Measurements from ENCODE around the gene LMNTD1. TPM values are rescaled to one million over a fixed set of nuclear protein-coding genes. Genes with fewer than 3 reads are reported as not detected.
A peak's percentile ranks its signal among the peaks of the same experiment; 100 is the strongest.

The LMNTD1 gene
- total and polyA plus RNA-seq, 8 donors, result 0.22 to 0.70 (median 0.46) TPM; not detected in 4

DNA sequence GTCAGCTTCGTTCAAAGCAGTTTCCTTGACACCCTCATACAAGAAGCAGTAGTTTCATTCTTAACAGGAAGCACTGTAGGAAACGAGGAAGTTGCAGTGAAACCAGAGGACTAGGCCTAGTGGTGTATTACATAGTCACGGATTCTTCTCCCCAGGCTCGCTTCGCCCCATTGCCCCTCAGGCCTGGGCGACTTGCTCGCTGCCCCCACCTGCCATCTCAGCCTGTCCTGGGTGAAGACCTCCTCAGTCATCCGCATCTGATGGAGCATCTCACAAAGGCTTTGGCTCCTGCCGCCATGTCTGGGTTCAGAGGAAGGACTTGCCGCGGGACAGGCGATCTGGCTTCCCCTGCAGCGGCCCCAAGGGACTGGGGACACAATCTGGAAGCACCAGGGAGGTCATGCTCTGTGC, 93.5 kb downstream of the LMNTD1 start:
- peak in 1 of 6 donors; percentile 41 for DNase-seq
- FAIRE-seq, result no peak

GRCh38 chr12:25458047-25458552, 95.0 kb downstream of the LMNTD1 start:
- no peaks in the 10 kb centered on the region for H3K9me3 ChIP-seq
- no peak overlapping the region for H3K27ac ChIP-seq
- WGBS, 2 donors, result 36 to 45% methylated on average over 6 of the region's 6 CpGs
- DNase-seq (peak in 1 of 6 donors; percentile 16), FAIRE-seq (no peak), ATAC-seq (peak in 1 of 4 donors; percentile 60)
- H3K36me3 ChIP-seq, result no peaks in the 10 kb centered on the region
- H3K4me1 ChIP-seq, result no peaks in the 10 kb centered on the region
- H3K27me3 ChIP-seq, result peaks cover 0 to 3% (median 0%) of the 10 kb centered on the region in 4 donors
- no peak overlapping the region for H3K4me3 ChIP-seq
- intact Hi-C loops (cut with DNase I), result no loop called here
- TF ChIP-seq, protein P1, sequence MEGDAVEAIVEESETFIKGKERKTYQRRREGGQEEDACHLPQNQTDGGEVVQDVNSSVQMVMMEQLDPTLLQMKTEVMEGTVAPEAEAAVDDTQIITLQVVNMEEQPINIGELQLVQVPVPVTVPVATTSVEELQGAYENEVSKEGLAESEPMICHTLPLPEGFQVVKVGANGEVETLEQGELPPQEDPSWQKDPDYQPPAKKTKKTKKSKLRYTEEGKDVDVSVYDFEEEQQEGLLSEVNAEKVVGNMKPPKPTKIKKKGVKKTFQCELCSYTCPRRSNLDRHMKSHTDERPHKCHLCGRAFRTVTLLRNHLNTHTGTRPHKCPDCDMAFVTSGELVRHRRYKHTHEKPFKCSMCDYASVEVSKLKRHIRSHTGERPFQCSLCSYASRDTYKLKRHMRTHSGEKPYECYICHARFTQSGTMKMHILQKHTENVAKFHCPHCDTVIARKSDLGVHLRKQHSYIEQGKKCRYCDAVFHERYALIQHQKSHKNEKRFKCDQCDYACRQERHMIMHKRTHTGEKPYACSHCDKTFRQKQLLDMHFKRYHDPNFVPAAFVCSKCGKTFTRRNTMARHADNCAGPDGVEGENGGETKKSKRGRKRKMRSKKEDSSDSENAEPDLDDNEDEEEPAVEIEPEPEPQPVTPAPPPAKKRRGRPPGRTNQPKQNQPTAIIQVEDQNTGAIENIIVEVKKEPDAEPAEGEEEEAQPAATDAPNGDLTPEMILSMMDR (IDR thresholded peaks at IDR 0.05), result no peak

More for the DNA sequence above, 93.5 kb downstream of the LMNTD1 start:
- ATAC-seq, result peak in 1 of 4 donors; percentile 24
- H3K4me3 ChIP-seq, result no peak overlapping the region
- no peaks in the 10 kb centered on the region for H3K9me3 ChIP-seq
- intact Hi-C loops (cut with DNase I), result no loop called here
- H3K4me1 ChIP-seq, result no peaks in the 10 kb centered on the region
- H3K36me3 ChIP-seq, result no peaks in the 10 kb centered on the region
- TF ChIP-seq, protein P1 (IDR thresholded peaks at IDR 0.05), result no peak
- no peaks in the 10 kb centered on the region for H3K27me3 ChIP-seq
- H3K27ac ChIP-seq, result no peak overlapping the region
- WGBS, 2 donors, result 87 to 88% methylated on average over 13 of the region's 13 CpGs

DNA sequence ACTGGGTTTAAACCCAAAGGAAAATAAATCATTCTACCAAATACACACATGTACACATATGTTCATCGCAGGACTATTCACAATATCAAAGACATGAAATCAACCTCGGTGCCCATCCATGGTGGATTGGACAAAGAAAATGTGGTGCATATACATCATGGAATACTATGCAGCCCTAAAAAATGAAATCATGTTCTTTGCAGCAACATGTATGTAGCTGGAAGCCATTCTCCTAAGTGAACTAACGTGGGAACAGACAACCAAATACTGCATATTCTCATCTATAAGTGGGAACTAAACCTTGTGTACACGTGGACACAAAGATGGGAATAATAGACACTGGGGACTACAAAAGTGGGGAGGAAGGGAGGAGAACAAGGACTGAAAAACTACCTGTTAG, 96.6 kb downstream of the LMNTD1 start:
- H3K4me3 ChIP-seq, result no peak overlapping the region
- H3K9me3 ChIP-seq, result no peaks in the 10 kb centered on the region
- intact Hi-C loops (cut with DNase I), result no loop called here
- 70 to 72% methylated on average over 4 of the region's 4 CpGs for WGBS, 2 donors
- ATAC-seq (no peak), FAIRE-seq (no peak), DNase-seq (no peak)
- TF ChIP-seq, protein P1 (IDR thresholded peaks at IDR 0.05), result no peak
- peaks cover 0 to 3% (median 0%) of the 10 kb centered on the region in 4 donors for H3K27me3 ChIP-seq
- H3K27ac ChIP-seq, result no peak overlapping the region
- H3K36me3 ChIP-seq, result no peaks in the 10 kb centered on the region
- H3K4me1 ChIP-seq, result no peaks in the 10 kb centered on the region

DNA sequence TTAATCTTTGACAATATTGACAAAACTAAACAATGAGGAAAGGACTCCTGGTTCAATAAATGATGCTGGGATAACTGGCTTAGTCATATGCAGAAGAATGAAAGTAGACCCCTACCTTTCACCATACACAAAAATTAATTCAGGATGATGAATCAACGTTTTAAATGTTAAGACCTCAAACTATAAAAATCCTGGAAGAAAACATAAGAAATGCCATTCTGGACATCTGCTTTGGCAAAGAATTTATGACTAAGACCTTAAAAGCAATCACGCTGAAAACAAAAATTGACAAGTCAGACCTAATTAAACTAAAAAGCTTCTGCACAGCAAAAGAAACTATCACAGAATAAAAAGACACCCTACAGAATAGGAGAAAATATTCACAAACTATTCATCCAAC, 97.4 kb downstream of the LMNTD1 start:
- intact Hi-C loops (cut with DNase I), result no loop called here
- H3K27me3 ChIP-seq, result peaks cover 0 to 3% (median 0%) of the 10 kb centered on the region in 4 donors
- no peak for DNase-seq
- H3K27ac ChIP-seq, result no peak overlapping the region
- H3K4me3 ChIP-seq, result no peak overlapping the region
- no peak for FAIRE-seq
- H3K4me1 ChIP-seq, result no peaks in the 10 kb centered on the region
- no peaks in the 10 kb centered on the region for H3K36me3 ChIP-seq
- 59 to 65% methylated on average over 2 of the region's 2 CpGs for WGBS, 2 donors
- no peaks in the 10 kb centered on the region for H3K9me3 ChIP-seq
- no peak for ATAC-seq
- TF ChIP-seq, protein P1 (IDR thresholded peaks at IDR 0.05), result no peak

GRCh38 chr12:25449007-25449406, 104.1 kb downstream of the LMNTD1 start:
- H3K36me3 ChIP-seq, result no peaks in the 10 kb centered on the region
- no peaks in the 10 kb centered on the region for H3K4me1 ChIP-seq

More at GRCh38 chr12:25449007-25449406, 104.1 kb downstream of the LMNTD1 start:
- ATAC-seq, result no peak
- no peak overlapping the region for H3K4me3 ChIP-seq
- no peak for DNase-seq
- TF ChIP-seq, protein P1 (IDR thresholded peaks at IDR 0.05), result no peak
- no peak overlapping the region for H3K27ac ChIP-seq
- H3K9me3 ChIP-seq, result no peaks in the 10 kb centered on the region
- no peak for FAIRE-seq
- H3K27me3 ChIP-seq, result peaks cover 0 to under 1% (median 0%) of the 10 kb centered on the region in 4 donors
- intact Hi-C loops (cut with DNase I), result loop anchor here in 1 of 3 donors (10.0 kb wide), 1 partner anchor 576 kb away; no protein-coding TSS in a partner anchor

Data from pancreas (tissue), 10 donors.